ENCODE data around the gene SLC25A21.

Gene SLC25A21

GRCh38 chr14:36724162-36724561 is 448.2 kb downstream of the SLC25A21 start:
- H3K4me1 ChIP-seq (ENCODE audit: low read length): no peaks in the 10 kb centered on the region
- H4K20me1 ChIP-seq (ENCODE audit: insufficient read depth, low read length): no peaks in the 10 kb centered on the region
- DNase-seq: no peak
- no peak overlapping the region for H3K9ac ChIP-seq (ENCODE audit: low read length)
- no peak overlapping the region for H2AFZ ChIP-seq (ENCODE audit: low read length)
- TF ChIP-seq EZH2 (optimal IDR thresholded peaks at IDR 0.05; ENCODE audit: low read depth, low read length): no peak
- no peak for TF ChIP-seq EZH2phosphoT487 (IDR thresholded peaks at IDR 0.05; ENCODE audit: low read length)
- no peak for TF ChIP-seq CTCF (IDR thresholded peaks at IDR 0.05; ENCODE audit: low read length)
- H3K4me2 ChIP-seq (ENCODE audit: low read depth, low read length): no peak overlapping the region
- H3K27ac ChIP-seq (ENCODE audit: low read length): no peak overlapping the region
- no peaks in the 10 kb centered on the region for H3K36me3 ChIP-seq (replicated peaks; ENCODE audit: insufficient read depth, low read length)
- H3K9me2 ChIP-seq (replicated peaks; ENCODE audit: insufficient read depth, low read length): no peaks in the 10 kb centered on the region
- H3K27me3 ChIP-seq (replicated peaks; ENCODE audit: insufficient read depth, low read length): no peaks in the 10 kb centered on the region
- H3F3A ChIP-seq (ENCODE audit: insufficient read depth, low read length): no peaks in the 10 kb centered on the region
- H3K79me2 ChIP-seq (ENCODE audit: low read length): no peaks in the 10 kb centered on the region
- H3K4me3 ChIP-seq (ENCODE audit: low read length): no peak overlapping the region
- H3K9me3 ChIP-seq (replicated peaks; ENCODE audit: insufficient read depth, low read length): no peaks in the 10 kb centered on the region

- H3K4me2 ChIP-seq (ENCODE audit: low read depth, low read length): no peak overlapping the region
- TF ChIP-seq EZH2 (optimal IDR thresholded peaks at IDR 0.05; ENCODE audit: low read depth, low read length) (no peak), EZH2phosphoT487 (IDR thresholded peaks at IDR 0.05; ENCODE audit: low read length) (no peak), CTCF (IDR thresholded peaks at IDR 0.05; ENCODE audit: low read length) (no peak)
- no peaks in the 10 kb centered on the region for H3K4me1 ChIP-seq (ENCODE audit: low read length)
- no peaks in the 10 kb centered on the region for H3F3A ChIP-seq (ENCODE audit: insufficient read depth, low read length)
- no peak overlapping the region for H3K4me3 ChIP-seq (ENCODE audit: low read length)
- no peak overlapping the region for H3K27ac ChIP-seq (ENCODE audit: low read length)
- H3K36me3 ChIP-seq (replicated peaks; ENCODE audit: insufficient read depth, low read length): no peaks in the 10 kb centered on the region
- no peak overlapping the region for H3K9ac ChIP-seq (ENCODE audit: low read length)
- no peaks in the 10 kb centered on the region for H3K9me3 ChIP-seq (replicated peaks; ENCODE audit: insufficient read depth, low read length)
- H2AFZ ChIP-seq (ENCODE audit: low read length): no peak overlapping the region
- H4K20me1 ChIP-seq (ENCODE audit: insufficient read depth, low read length): no peaks in the 10 kb centered on the region
- H3K27me3 ChIP-seq (replicated peaks; ENCODE audit: insufficient read depth, low read length): no peaks in the 10 kb centered on the region
- DNase-seq: no peak
- H3K79me2 ChIP-seq (ENCODE audit: low read length): no peaks in the 10 kb centered on the region
- no peaks in the 10 kb centered on the region for H3K9me2 ChIP-seq (replicated peaks; ENCODE audit: insufficient read depth, low read length)
These were observed 448.9 kb downstream of the SLC25A21 start for GRCh38 chr14:36723530-36723929.

- Histone ChIP-seq H3K36me3 (replicated peaks; ENCODE audit: insufficient read depth, low read length) (no peaks in the 10 kb centered on the region), H4K20me1 (ENCODE audit: insufficient read depth, low read length) (no peaks in the 10 kb centered on the region), H2AFZ (ENCODE audit: low read length) (no peak overlapping the region), H3K4me3 (ENCODE audit: low read length) (no peak overlapping the region), H3K27me3 (replicated peaks; ENCODE audit: insufficient read depth, low read length) (no peaks in the 10 kb centered on the region), H3K9me3 (replicated peaks; ENCODE audit: insufficient read depth, low read length) (no peaks in the 10 kb centered on the region), H3K27ac (ENCODE audit: low read length) (no peak overlapping the region), H3K9ac (ENCODE audit: low read length) (no peak overlapping the region), H3K4me1 (ENCODE audit: low read length) (no peaks in the 10 kb centered on the region), H3F3A (ENCODE audit: insufficient read depth, low read length) (no peaks in the 10 kb centered on the region), H3K9me2 (replicated peaks; ENCODE audit: insufficient read depth, low read length) (no peaks in the 10 kb centered on the region), H3K79me2 (ENCODE audit: low read length) (no peaks in the 10 kb centered on the region), H3K4me2 (ENCODE audit: low read depth, low read length) (no peak overlapping the region)
- no peak for DNase-seq
- TF ChIP-seq EZH2 (optimal IDR thresholded peaks at IDR 0.05; ENCODE audit: low read depth, low read length) (no peak), EZH2phosphoT487 (IDR thresholded peaks at IDR 0.05; ENCODE audit: low read length) (no peak), CTCF (IDR thresholded peaks at IDR 0.05; ENCODE audit: low read length) (no peak)
These were observed 450.5 kb downstream of the SLC25A21 start for GRCh38 chr14:36721877-36722276.

Data from MM.1S (cell line).